Measurements from ENCODE around the gene DHRS7B. TPM values are rescaled to one million over a fixed set of nuclear protein-coding genes. Genes with fewer than 3 reads are reported as not detected.

The DHRS7B gene
- total RNA-seq, 4 donors from 2014 or later = 18.8 to 32.4 (median 22.3) TPM

DNA sequence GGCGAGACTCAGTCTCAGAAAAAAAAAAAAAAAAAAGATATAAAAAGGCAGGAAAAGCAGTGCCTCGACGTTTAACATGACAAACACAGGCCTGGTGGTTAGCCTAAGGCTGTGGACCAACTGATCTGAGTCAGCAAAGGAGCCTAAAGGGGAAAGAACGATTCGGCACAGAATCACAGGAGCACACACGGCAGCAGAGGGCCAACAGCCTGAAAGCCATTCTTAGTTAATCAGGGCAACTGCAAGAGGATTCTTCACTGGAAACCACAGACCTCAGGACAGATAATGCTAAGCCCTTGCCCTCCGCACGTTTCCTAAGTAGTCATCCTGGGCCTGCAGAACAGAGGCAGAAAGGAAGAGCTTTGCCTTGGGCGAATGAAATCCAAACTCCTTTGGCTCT, 72.5 kb downstream of the DHRS7B start:
- intact Hi-C loops (cut with DNase I) = no loop called here
- Histone ChIP-seq H3K27me3 (no peaks in the 10 kb centered on the region), H3K9me3 (no peaks in the 10 kb centered on the region), H3K4me1 (peaks cover 46 to 99% (median 60%) of the 10 kb centered on the region in 3 donors), H3K4me3 (no peak overlapping the region), H3K27ac (peak overlapping the region in 2 of 4 donors; percentile 28 to 78), H3K36me3 (peaks cover 0 to 43% (median 7%) of the 10 kb centered on the region in 3 donors)
- 27 to 36% methylated on average over 8 of the region's 9 CpGs for WGBS, 2 donors
- DNase-seq = no peak
- no peak for TF ChIP-seq POLR2A (IDR thresholded peaks at IDR 0.05)
- no peak for TF ChIP-seq CTCF (IDR thresholded peaks at IDR 0.05)

DNA sequence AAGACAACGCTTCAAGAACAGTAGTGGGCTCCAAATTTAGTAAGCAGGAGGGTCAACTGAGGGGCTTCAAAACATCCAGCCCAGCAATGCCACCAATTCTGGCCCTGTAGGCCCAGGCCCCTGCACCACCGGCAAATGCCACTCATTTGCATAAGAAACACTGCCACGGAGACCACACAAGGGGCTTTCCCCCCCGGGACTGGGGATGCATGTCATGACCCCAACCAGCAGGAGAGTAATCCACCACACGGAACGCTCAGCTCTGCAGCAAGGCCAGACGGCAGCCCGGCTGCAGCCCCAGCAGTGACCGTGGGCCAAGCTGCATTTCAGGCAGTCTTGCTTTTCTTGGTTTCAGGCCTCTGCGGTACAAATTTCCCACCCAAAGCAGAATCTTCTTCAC, 73.1 kb downstream of the DHRS7B start:
- Histone ChIP-seq H3K9me3 (no peaks in the 10 kb centered on the region), H3K36me3 (peaks cover 0 to 43% (median 7%) of the 10 kb centered on the region in 3 donors), H3K27ac (peak overlapping the region in 2 of 4 donors; percentile 28 to 78), H3K4me3 (no peak overlapping the region), H3K4me1 (peaks cover 40 to 99% (median 56%) of the 10 kb centered on the region in 3 donors), H3K27me3 (no peaks in the 10 kb centered on the region)
- TF ChIP-seq CTCF (IDR thresholded peaks at IDR 0.05) (no peak), POLR2A (IDR thresholded peaks at IDR 0.05) (no peak)
- DNase-seq = no peak
- intact Hi-C loops (cut with DNase I) = no loop called here
- WGBS, 2 donors = 69 to 100% methylated on average over 1 to 8 of the region's 10 CpGs

DNA sequence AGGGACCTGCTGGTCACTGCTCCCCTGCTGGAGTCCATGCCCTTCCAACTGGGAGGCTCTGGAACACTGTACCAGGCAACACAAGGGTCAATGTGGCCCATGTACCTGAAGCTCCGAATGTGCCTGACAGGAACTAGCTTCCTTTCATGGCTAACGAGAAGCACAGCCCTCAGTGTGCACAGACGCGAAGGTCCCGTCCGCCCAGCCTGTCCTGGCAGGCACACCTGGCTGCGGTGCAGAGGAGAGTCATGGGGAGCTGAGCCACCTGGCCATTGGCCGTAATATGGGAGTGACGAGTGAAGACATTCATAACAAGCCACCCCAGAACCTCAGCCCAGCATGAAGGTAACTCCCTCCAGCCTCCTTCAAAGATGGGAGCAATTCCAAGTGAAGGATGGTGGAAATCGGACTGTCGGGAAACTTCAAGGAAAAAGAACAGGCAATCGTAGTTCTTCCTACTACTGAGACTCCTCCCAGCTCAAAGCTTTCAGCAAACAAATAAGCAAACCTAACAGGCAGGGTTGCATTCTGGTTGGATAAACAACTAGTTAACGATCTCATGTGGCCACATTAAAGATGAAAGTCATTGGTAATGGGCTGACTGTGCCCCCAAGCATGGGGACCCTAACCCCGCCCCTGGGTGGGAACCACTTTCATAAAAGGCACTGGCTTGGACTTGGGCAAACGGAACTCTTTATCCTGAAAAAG, 74.0 kb downstream of the DHRS7B start:
- DNase-seq = no peak
- H3K9me3 ChIP-seq = no peaks in the 10 kb centered on the region
- no peaks in the 10 kb centered on the region for H3K27me3 ChIP-seq
- H3K27ac ChIP-seq = peak overlapping the region; percentile 29 to 78 (median 61)
- peaks cover 35 to 98% (median 47%) of the 10 kb centered on the region in 3 donors for H3K4me1 ChIP-seq
- intact Hi-C loops (cut with DNase I) = no loop called here
- peak overlapping the region in 1 of 4 donors; percentile 31 for H3K4me3 ChIP-seq
- TF ChIP-seq CTCF (IDR thresholded peaks at IDR 0.05) = no peak
- no peak for TF ChIP-seq POLR2A (IDR thresholded peaks at IDR 0.05)
- peaks cover 0 to 43% (median 7%) of the 10 kb centered on the region in 3 donors for H3K36me3 ChIP-seq
- WGBS, 2 donors = 23 to 60% methylated on average over 7 to 13 of the region's 15 CpGs

- Histone ChIP-seq H3K27ac (peak overlapping the region; percentile 29 to 78 (median 61)), H3K27me3 (no peaks in the 10 kb centered on the region), H3K4me3 (no peak overlapping the region), H3K36me3 (peaks cover 0 to 46% (median 7%) of the 10 kb centered on the region in 3 donors), H3K9me3 (no peaks in the 10 kb centered on the region), H3K4me1 (peaks cover 35 to 96% (median 42%) of the 10 kb centered on the region in 3 donors)
- TF ChIP-seq POLR2A (IDR thresholded peaks at IDR 0.05) (no peak), CTCF (IDR thresholded peaks at IDR 0.05) (no peak)
- DNase-seq = no peak
- intact Hi-C loops (cut with DNase I) = no loop called here
- WGBS, 2 donors = 21 to 33% methylated on average over 5 of the region's 5 CpGs
These were observed 74.5 kb downstream of the DHRS7B start for GRCh38 chr17:21201298-21201595.

DNA sequence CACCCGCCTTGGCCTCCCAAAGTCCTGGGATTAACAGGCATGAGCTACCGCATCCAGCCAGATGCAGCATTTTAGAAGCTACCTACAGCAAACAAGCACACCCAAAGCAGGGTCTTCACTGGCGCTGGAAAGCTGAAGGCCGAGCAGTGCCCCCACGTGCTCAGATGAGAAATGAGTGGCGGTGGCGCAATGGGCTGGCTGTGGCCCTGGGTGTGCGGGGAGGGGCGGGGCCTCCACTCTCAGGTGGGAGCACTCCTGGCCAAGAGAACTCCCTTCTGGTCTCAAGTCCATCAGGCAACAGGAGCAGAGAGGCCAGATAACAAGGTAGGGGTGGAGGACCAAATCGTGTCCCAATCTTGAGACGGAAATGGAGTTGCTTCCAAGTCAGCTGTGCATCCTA, 75.1 kb downstream of the DHRS7B start:
- WGBS, 2 donors = 76% methylated on average over 5 of the region's 11 CpGs; no CpG with 5 or more reads in 1 of the 2 donors
- no peak for TF ChIP-seq POLR2A (IDR thresholded peaks at IDR 0.05)
- Histone ChIP-seq H3K4me3 (no peak overlapping the region), H3K9me3 (no peaks in the 10 kb centered on the region), H3K27me3 (no peaks in the 10 kb centered on the region), H3K4me1 (peaks cover 35 to 92% (median 36%) of the 10 kb centered on the region in 3 donors), H3K27ac (peak overlapping the region in 3 of 4 donors; percentile 51 to 78 (median 71)), H3K36me3 (peaks cover 0 to 48% (median 7%) of the 10 kb centered on the region in 3 donors)
- intact Hi-C loops (cut with DNase I) = no loop called here
- DNase-seq = no peak

Measured in esophagus squamous epithelium (tissue), 5 donors.